Measurements from ENCODE around the gene HOXB1. TPM values are rescaled to one million over a fixed set of nuclear protein-coding genes. Genes with fewer than 3 reads are reported as not detected.

HOXB1 gene
- total and polyA plus RNA-seq, 2 of the 13 experiments (the other 11 are each of a cell fraction or from before 2014, with no cell fraction given), result not detected

DNA sequence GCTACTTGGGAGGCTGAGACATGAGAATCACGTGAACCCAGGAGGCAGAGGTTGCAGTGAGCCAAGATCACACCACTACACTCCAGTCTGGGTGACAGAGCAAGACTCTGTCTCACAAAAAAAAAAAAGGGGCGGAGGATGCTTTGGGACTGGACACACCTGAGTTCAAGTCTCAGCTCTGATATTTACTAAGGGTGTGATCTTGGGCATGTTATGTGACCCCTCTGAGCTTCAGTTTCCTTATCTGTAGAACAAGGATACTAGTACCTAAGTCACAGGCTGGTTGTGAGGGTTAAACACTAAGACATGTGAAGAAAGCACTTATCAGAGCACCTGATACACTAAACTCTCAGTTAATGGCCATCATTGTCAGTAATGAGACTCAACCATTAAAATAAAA is 25.9 kb downstream of the HOXB1 start:
- DNase-seq (ENCODE audit: low spot score) (no peak), FAIRE-seq (no peak), ATAC-seq (no peak)
- WGBS (ENCODE audit: low lambda C conversion rate), result 3% methylated on average over 2 of the region's 2 CpGs
- peaks cover 0 to 30% of the 10 kb centered on the region in 2 experiments; a peak in 1 of 5 replicates for H3K27me3 ChIP-seq (ENCODE audit: control insufficient read depth in 1 of 2, insufficient read depth in 2 of 2, low read length in 2 of 2)
- BruUV-seq (replicated peaks), result no TSS peak
- no peak overlapping the region for H3K4me3 ChIP-seq (replicated peaks in 1 of 3; ENCODE audit: insufficient read depth in 1 of 3, low read depth in 2 of 3, low read length in 3 of 3)
- H2AFZ ChIP-seq (ENCODE audit: low read length), result no peak overlapping the region
- no peaks in the 10 kb centered on the region for H4K20me1 ChIP-seq (ENCODE audit: insufficient read depth, low read length)
- in situ Hi-C loops (cut with HindIII; ENCODE audit: extremely low pct_ligation_motif_present, low pct_unique_long_range_greater_than_20kb), result no loop called here
- intact Hi-C loops (cut with micrococcal nuclease; ENCODE audit: unreplicated experiment), result no loop called here
- no peak overlapping the region for H3K9ac ChIP-seq (ENCODE audit: insufficient read depth, low read depth, low read length)
- ChIA-PET CTCF (ENCODE audit: low intra/inter-chr PET ratio, low total read pairs) (no interaction called here), POLR2A (no interaction called here)
- no peaks in the 10 kb centered on the region for H3K79me2 ChIP-seq (ENCODE audit: insufficient read depth, low read length)
- TF ChIP-seq, protein P1, sequence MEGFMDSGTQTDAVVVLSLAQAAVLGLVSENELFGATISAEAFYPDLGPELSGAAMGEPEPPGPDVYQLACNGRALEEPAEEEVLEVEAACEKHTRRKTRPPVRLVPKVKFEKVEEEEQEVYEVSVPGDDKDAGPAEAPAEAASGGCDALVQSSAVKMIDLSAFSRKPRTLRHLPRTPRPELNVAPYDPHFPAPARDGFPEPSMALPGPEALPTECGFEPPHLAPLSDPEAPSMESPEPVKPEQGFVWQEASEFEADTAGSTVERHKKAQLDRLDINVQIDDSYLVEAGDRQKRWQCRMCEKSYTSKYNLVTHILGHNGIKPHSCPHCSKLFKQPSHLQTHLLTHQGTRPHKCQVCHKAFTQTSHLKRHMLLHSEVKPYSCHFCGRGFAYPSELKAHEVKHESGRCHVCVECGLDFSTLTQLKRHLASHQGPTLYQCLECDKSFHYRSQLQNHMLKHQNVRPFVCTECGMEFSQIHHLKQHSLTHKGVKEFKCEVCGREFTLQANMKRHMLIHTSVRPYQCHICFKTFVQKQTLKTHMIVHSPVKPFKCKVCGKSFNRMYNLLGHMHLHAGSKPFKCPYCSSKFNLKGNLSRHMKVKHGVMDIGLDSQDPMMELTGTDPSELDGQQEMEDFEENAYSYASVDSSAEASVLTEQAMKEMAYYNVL (CRISPR knock-in tag; IDR thresholded peaks at IDR 0.05; ENCODE audit: borderline replicate concordance), result no peak
- TF ChIP-seq, protein P2, sequence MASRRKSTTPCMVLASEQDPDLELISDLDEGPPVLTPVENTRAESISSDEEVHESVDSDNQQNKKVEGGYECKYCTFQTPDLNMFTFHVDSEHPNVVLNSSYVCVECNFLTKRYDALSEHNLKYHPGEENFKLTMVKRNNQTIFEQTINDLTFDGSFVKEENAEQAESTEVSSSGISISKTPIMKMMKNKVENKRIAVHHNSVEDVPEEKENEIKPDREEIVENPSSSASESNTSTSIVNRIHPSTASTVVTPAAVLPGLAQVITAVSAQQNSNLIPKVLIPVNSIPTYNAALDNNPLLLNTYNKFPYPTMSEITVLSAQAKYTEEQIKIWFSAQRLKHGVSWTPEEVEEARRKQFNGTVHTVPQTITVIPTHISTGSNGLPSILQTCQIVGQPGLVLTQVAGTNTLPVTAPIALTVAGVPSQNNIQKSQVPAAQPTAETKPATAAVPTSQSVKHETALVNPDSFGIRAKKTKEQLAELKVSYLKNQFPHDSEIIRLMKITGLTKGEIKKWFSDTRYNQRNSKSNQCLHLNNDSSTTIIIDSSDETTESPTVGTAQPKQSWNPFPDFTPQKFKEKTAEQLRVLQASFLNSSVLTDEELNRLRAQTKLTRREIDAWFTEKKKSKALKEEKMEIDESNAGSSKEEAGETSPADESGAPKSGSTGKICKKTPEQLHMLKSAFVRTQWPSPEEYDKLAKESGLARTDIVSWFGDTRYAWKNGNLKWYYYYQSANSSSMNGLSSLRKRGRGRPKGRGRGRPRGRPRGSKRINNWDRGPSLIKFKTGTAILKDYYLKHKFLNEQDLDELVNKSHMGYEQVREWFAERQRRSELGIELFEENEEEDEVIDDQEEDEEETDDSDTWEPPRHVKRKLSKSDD (CRISPR knock-in tag; IDR thresholded peaks at IDR 0.05; ENCODE audit: low read depth), result no peak
- TF ChIP-seq ZNF326 (CRISPR knock-in tag; IDR thresholded peaks at IDR 0.05; ENCODE audit: borderline replicate concordance), result no peak
- TF ChIP-seq ZNF331 (CRISPR knock-in tag; IDR thresholded peaks at IDR 0.05), result no peak
- no peak for TF ChIP-seq REPIN1 (CRISPR knock-in tag; IDR thresholded peaks at IDR 0.05; ENCODE audit: borderline replicate concordance, low read depth)
- TF ChIP-seq XRCC5 (optimal IDR thresholded peaks at IDR 0.05; ENCODE audit: low read length), result no peak
- TF ChIP-seq DMAP1 (CRISPR knock-in tag; IDR thresholded peaks at IDR 0.05), result no peak
- no peak for TF ChIP-seq HOXA3 (CRISPR knock-in tag; IDR thresholded peaks at IDR 0.05)
- TF ChIP-seq, protein P3, sequence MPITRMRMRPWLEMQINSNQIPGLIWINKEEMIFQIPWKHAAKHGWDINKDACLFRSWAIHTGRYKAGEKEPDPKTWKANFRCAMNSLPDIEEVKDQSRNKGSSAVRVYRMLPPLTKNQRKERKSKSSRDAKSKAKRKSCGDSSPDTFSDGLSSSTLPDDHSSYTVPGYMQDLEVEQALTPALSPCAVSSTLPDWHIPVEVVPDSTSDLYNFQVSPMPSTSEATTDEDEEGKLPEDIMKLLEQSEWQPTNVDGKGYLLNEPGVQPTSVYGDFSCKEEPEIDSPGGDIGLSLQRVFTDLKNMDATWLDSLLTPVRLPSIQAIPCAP (CRISPR knock-in tag; IDR thresholded peaks at IDR 0.05; ENCODE audit: low read depth), result no peak
- H3K4me2 ChIP-seq (ENCODE audit: low read depth, low read length), result no peak overlapping the region
- no peak overlapping the region for H3K27ac ChIP-seq (ENCODE audit: extremely low read length, insufficient read depth, low read length)
- no peaks in the 10 kb centered on the region for H3K36me3 ChIP-seq (replicated peaks in 1 of 2; ENCODE audit: control insufficient read depth in 1 of 2, insufficient read depth in 2 of 2, low read length in 2 of 2)
- H3K4me1 ChIP-seq (ENCODE audit: insufficient read depth, low read length), result no peaks in the 10 kb centered on the region
- no peaks in the 10 kb centered on the region for H3K9me3 ChIP-seq (ENCODE audit: low read length)
